Mammary epithelial cell (primary cell): ENCODE data around the gene TPD52L2.

ENCODE experiments used
- EZH2 ChIP-seq: IDR thresholded peaks from 2 replicates; pipeline ENCODE4 v1.6.1; 2012; ENCODE audit warnings: low read length, inconsistent platforms, borderline replicate concordance
- TF ChIP-seq, protein P1 (sequence below), 2 donors: IDR thresholded peaks in 1 of 2; conservative IDR thresholded peaks in 1 of 2; 2 replicates each; pipeline ENCODE4 v1.5.1; 2011 to 2012; ENCODE audit warnings: inconsistent platforms in 2 of 2, low read length in 2 of 2, mild to moderate bottlenecking in 2 of 2, control low read depth in 1 of 2, low read depth in 1 of 2; ENCODE audit not compliant: insufficient read depth in 1 of 2; ENCODE audit errors: extremely low read depth in 1 of 2

DNA sequence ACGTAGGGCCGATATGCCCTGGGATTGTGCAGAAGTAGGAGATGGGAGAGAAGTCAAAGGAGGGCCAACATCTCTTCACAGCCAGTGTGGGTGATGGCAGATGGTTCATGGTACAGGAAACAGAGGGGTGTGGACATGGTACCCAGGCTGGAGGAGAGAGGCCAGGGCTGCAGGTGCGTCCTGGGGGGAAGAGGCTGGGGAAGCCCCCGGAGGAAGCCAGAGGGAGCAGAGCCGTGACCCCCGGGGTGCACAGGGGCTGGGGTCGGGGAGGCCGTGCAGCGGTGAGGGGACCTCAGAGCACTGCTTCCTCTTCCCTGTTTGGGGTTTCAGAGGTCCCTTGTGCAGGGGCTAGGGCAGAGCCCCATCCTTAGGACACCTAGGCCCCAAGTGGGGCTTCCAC is 22.8 kb upstream of the TPD52L2 start:
- TF ChIP-seq EZH2, result no peak
- TF ChIP-seq, protein P1, sequence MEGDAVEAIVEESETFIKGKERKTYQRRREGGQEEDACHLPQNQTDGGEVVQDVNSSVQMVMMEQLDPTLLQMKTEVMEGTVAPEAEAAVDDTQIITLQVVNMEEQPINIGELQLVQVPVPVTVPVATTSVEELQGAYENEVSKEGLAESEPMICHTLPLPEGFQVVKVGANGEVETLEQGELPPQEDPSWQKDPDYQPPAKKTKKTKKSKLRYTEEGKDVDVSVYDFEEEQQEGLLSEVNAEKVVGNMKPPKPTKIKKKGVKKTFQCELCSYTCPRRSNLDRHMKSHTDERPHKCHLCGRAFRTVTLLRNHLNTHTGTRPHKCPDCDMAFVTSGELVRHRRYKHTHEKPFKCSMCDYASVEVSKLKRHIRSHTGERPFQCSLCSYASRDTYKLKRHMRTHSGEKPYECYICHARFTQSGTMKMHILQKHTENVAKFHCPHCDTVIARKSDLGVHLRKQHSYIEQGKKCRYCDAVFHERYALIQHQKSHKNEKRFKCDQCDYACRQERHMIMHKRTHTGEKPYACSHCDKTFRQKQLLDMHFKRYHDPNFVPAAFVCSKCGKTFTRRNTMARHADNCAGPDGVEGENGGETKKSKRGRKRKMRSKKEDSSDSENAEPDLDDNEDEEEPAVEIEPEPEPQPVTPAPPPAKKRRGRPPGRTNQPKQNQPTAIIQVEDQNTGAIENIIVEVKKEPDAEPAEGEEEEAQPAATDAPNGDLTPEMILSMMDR (conservative IDR thresholded peaks at IDR 0.05 in 1 of 2, IDR thresholded peaks at IDR 0.05 in 1 of 2; ENCODE audit: extremely low read depth in 1 of 2, insufficient read depth in 1 of 2, low read depth in 1 of 2, low read length in 2 of 2), result no peak
